NCI-H2227 (cell line): ENCODE data around the gene STXBP4.
A peak's percentile ranks its signal among the peaks of the same experiment; 100 is the strongest.

ENCODE experiments used
- DNase-seq: peaks from one replicate; lab custom pipeline; 2025; ENCODE audit not compliant: unreplicated experiment; lab: John Stamatoyannopoulos, UW

The STXBP4 gene

DNA sequence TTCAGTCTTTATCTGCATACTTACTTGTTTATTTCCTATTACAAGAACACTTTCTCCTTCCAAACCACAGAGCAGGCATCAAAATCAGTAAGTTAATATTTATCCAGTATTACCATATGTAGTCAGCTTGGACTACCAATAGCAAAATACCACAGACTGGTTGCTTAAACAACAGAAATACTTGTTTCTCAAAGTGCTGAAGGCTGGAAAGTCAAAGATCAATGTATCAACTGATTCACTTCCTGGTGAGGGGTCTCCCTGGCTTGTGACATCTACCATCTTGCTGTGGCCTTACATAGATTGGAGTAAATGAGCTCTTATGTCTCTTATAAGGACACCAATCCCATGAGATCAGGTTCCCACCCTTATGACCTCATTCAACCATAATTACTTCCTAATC is 2.6 kb downstream of the STXBP4 start:
- DNase-seq, result no peak

DNA sequence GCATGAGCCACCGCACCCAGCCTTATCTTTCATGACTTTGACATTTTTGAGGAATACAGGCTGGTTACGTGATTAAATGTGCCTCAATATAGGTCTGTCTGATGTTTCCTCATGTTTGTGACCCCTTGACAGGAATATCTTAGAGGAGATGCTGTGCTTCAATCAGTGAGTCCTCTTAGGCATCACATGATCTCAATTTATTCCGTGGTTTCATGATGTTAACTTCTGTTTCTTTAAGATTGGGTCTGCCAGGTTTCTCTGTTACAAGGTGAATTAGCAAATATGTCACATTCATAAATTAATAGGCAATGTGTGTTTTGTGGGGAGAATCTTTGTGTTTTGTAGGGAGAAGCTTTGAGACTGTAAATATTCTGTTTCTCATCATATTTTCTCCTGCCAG is 3.3 kb downstream of the STXBP4 start:
- DNase-seq, result no peak

GRCh38 chr17:54972406-54973138 is 4.0 kb downstream of the STXBP4 start:
- DNase-seq, result no peak

- DNase-seq, result no peak
These were observed 6.2 kb downstream of the STXBP4 start for GRCh38 chr17:54974759-54975158.

- no peak for DNase-seq
These were observed 7.8 kb downstream of the STXBP4 start for GRCh38 chr17:54976316-54976715.

GRCh38 chr17:54977744-54978143 is 9.2 kb downstream of the STXBP4 start:
- no peak for DNase-seq

DNA sequence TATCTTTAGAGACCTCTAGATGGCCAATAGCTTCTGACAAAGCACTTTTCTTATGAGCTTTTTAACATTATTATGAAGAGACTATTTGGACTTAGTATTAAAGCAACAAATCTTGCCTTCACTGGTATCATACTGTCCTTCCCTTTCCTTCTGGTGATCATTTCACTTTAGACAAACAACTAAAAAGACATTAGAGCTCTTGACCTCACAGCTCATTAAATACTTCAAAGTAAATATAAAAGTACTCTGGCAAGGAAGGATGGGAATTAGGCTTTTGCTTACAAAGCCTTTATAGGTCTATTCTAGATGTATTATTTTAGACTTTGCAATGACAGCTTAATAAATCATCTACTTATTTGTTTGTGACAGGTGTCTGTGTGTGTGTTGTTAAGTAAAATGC is 11.1 kb downstream of the STXBP4 start:
- no peak for DNase-seq

DNA sequence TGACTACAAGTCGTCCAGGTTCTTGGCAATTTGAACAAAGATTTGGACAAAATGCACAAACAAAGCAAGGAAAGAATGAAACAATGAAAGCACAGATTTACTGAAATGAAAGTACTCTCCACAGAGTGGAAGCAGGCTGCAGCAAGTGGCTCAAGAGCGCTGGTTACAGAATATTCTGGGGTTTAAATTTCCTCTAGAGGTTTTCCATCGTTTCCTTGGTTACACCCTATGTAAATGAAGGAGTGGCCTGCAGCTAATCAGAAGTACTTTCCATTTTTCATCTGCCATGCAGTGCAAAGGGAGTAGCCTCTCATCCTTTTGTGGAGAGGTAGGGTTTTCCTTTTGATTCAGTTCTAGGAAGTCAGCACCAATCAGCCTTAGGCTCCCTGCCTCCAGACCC is 11.8 kb downstream of the STXBP4 start:
- no peak for DNase-seq

DNA sequence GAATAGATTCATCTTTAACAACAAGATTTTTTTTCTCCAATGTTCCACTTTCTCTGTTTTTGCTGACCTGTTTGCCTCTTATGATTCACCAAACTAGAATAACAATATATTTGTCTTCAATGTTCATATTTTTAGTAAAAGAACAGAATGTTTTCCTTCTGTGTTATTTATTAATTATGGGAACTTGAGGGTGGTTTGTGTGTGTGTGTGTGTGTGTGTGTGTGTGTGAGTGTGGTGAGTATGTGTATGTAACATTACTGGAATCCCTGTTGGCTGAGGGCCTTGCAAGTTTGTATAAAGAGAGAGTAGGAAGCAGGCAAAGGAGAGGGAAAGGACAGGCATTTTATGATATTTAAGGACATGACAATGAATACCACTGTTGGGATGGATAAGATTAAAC is 13.8 kb downstream of the STXBP4 start:
- DNase-seq, result no peak

DNA sequence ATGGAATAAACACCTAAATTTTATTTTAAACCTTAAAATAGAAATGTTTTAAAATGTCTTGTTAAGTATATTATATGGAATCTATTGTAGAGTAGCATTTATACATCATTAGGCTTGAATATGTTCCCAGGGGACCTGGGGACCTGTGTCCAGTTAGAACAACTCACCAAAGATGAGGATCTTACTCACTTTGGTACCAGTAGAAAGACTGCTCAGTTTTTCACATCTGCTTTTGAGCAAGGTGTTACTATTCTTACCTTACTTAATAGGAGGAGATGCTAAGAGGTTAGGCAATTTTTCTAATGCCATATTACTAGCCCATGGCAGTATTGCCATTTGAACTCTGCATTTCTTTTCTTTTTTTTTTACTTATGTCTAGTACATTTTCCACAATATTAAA is 14.7 kb downstream of the STXBP4 start:
- DNase-seq, result no peak

DNA sequence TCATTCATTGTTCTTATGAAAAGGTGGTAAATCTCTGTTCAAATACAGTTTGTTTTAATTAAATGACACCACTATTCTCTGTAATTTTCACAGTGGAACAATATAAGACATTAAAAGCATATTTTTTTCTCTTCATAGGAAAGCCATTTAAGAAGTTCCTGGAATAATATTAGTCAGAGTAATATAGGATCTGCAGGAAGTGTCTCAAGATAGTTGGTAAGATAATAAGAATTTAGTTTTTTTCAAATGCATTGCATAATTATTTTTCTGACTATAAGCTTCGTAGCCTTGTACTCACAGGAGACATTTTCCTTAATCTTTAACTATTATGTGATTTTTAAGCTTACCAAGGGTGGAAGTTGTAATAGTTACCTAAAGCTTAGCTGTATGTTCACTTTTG is 16.9 kb downstream of the STXBP4 start:
- DNase-seq, result no peak

GRCh38 chr17:54990118-54990517 is 21.6 kb downstream of the STXBP4 start:
- no peak for DNase-seq

- DNase-seq, result no peak
These were observed 23.0 kb downstream of the STXBP4 start for GRCh38 chr17:54991567-54991966.

GRCh38 chr17:54992797-54993639 is 24.5 kb downstream of the STXBP4 start:
- peak; percentile 81 for DNase-seq

GRCh38 chr17:54996441-54996840 is 27.9 kb downstream of the STXBP4 start:
- DNase-seq, result no peak

GRCh38 chr17:55002458-55002857 is 33.9 kb downstream of the STXBP4 start:
- no peak for DNase-seq

GRCh38 chr17:55004484-55004883 is 35.9 kb downstream of the STXBP4 start:
- no peak for DNase-seq

GRCh38 chr17:55005520-55005919 is 37.0 kb downstream of the STXBP4 start:
- DNase-seq, result no peak

GRCh38 chr17:55023626-55024025 is 55.1 kb downstream of the STXBP4 start:
- DNase-seq, result no peak

DNA sequence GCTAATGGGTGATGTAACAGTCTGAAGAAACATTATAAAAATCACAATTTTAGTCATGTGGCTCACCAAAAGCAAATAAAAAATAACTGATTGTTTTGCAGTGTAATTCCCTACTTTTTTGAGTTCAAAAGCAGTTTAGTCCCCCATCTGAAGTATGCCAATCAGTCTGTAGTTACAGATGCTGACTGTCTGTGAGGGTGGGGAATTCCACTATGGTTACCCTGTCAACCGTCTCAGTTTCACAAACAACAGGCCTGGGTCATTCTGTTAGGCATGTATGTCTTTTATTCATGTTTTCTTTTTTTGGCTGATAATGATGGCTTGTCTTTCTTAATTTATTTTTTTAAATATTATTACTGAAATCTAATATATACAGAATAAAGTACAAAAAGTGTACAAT is 69.3 kb downstream of the STXBP4 start:
- DNase-seq, result no peak

GRCh38 chr17:55038291-55038690 is 69.7 kb downstream of the STXBP4 start:
- DNase-seq, result no peak

DNA sequence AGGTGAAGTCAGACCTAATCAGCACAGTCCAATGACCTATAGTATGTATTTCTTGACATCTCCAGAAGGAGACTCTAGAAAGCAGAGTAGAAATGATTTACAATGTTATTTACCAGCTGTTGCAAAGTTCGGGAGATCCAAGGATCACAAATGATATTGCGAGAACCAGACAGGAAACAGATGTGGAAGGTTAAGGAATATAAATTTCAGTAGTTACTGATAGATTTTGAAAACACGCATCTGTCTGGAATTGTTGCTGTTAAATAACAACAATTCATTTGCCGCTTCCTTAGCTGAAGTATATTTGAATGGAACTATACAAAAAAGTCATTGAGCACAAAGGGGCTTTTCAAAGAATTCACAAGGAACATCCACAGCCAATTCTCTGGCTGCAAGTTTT is 72.0 kb downstream of the STXBP4 start:
- DNase-seq, result no peak
